H1 (cell line): ENCODE measurements around the gene OST4. TPM values are rescaled to one million over a fixed set of nuclear protein-coding genes. Genes with fewer than 3 reads are reported as not detected.

Experiments
- CTCF ChIA-PET: fragments of 300-600 bp; sonication (Branson Sonifier 250); formaldehyde crosslinking; loops from one replicate; lab custom pipeline; 2021; ENCODE audit not compliant: partially characterized antibody; lab: Charles Lee
- POLR2A ChIA-PET: fragments of 300-600 bp; sonication (Branson Sonifier 250); formaldehyde crosslinking; loops from one replicate; lab custom pipeline; 2021; ENCODE audit warnings: inconsistent platforms; ENCODE audit not compliant: partially characterized antibody; lab: Charles Lee
- DNase-seq, 2 experiments: peaks; one replicate each; pipeline versions ENCODE4 v3.0.0 to v3.0.0-alpha.2; 2010 to 2022; ENCODE audit warnings: low spot score in 2 of 2, low read depth in 1 of 2, mixed read lengths in 1 of 2
- FAIRE-seq: peaks from 2 replicates; lab custom pipeline; 2011; peaks lifted over from hg19 to GRCh38; lab: Jason Lieb, UNC
- H2AFZ ChIP-seq: 2 replicates; pipeline ENCODE4 v1.8.1; 2012; ENCODE audit warnings: low read length, inconsistent platforms
- H2AK5ac ChIP-seq: 2 replicates; pipeline ENCODE4 v1.6.1; 2013; ENCODE audit warnings: low read depth, low read length
- H2BK120ac ChIP-seq: replicated peaks from 2 replicates; pipeline ENCODE3; 2013; ENCODE audit warnings: low read depth, low read length, inconsistent platforms
- H2BK12ac ChIP-seq: 2 replicates; pipeline ENCODE4 v1.6.1; 2013; ENCODE audit warnings: low read depth, low read length
- H2BK15ac ChIP-seq: 2 replicates; pipeline ENCODE4 v1.6.1; 2013; ENCODE audit warnings: low read length
- H2BK20ac ChIP-seq: 2 replicates; pipeline ENCODE4 v1.6.1; 2013; ENCODE audit warnings: low read length
- H2BK5ac ChIP-seq: 2 replicates; pipeline ENCODE4 v1.6.1; 2013; ENCODE audit warnings: low read depth, low read length
- H3K14ac ChIP-seq: 2 replicates; pipeline ENCODE4 v1.6.1; 2013; ENCODE audit warnings: inconsistent platforms; ENCODE audit not compliant: insufficient read length
- H3K18ac ChIP-seq: 2 replicates; pipeline ENCODE4 v1.6.1; 2013; ENCODE audit warnings: low read length; ENCODE audit errors: extremely low read depth
- H3K23ac ChIP-seq: 2 replicates; pipeline ENCODE4 v1.6.1; 2013; ENCODE audit warnings: inconsistent platforms; ENCODE audit not compliant: insufficient read length
- H3K23me2 ChIP-seq: 2 replicates; pipeline ENCODE4 v1.6.1; 2013; ENCODE audit warnings: low read depth, low read length
- H3K27ac ChIP-seq: 2 replicates; pipeline ENCODE4 v1.6.1; 2011; ENCODE audit warnings: low read depth, low read length, inconsistent platforms
- H3K27me3 ChIP-seq, 4 experiments: replicated peaks in 1 of 4; 1 replicate in 1 of 4; 2 replicates in 3 of 4; pipeline versions ENCODE4 v1.6.1 to v1.8.1; 2011 to 2013; ENCODE audit warnings: low read length in 3 of 4, mild to moderate bottlenecking in 3 of 4, inconsistent platforms in 2 of 4, mixed read lengths in 2 of 4, moderate library complexity in 1 of 4; ENCODE audit not compliant: control insufficient read depth in 3 of 4, insufficient read depth in 3 of 4; ENCODE audit errors: extremely low read depth in 1 of 4
- H3K36me3 ChIP-seq, 4 experiments: 2 replicates each; pipeline versions ENCODE4 v1.6.1 to v1.8.1; 2011 to 2013; ENCODE audit warnings: mild to moderate bottlenecking in 4 of 4, low read length in 3 of 4, moderate library complexity in 2 of 4, control low read depth in 1 of 4, inconsistent platforms in 1 of 4; ENCODE audit not compliant: insufficient read depth in 4 of 4, control insufficient read depth in 2 of 4
- H3K4ac ChIP-seq: replicated peaks from 2 replicates; pipeline ENCODE3; 2013; ENCODE audit warnings: low read length, low read depth, mixed read lengths, inconsistent platforms; ENCODE audit not compliant: insufficient read length
- H3K4me1 ChIP-seq, 4 experiments: replicated peaks in 1 of 4; 1 replicate in 1 of 4; 2 replicates in 3 of 4; pipeline versions ENCODE4 v1.6.1 to v1.8.1; 2011 to 2013; ENCODE audit warnings: low read length in 3 of 4, inconsistent platforms in 2 of 4, mixed read lengths in 1 of 4; ENCODE audit not compliant: insufficient read depth in 4 of 4, control insufficient read depth in 3 of 4
- H3K4me2 ChIP-seq, 2 experiments: 2 replicates each; pipeline versions ENCODE4 v1.6.1 to v1.8.1; 2011 to 2013; ENCODE audit warnings: low read depth in 2 of 2, low read length in 2 of 2, control low read depth in 1 of 2, inconsistent platforms in 1 of 2, mild to moderate bottlenecking in 1 of 2; ENCODE audit not compliant: insufficient read depth in 1 of 2
- H3K4me3 ChIP-seq, 4 experiments: fragments of 200-600, 300-600 bp in 1 of 4; sonication (generic), shearing (Covaris generic), sonication (Bioruptor Twin) in 1 of 4; 2 replicates each; pipeline versions ENCODE4 v1.5.1 to v1.8.1; 2011 to 2016; ENCODE audit warnings: low read length in 4 of 4, low read depth in 3 of 4, control low read depth in 2 of 4, inconsistent platforms in 2 of 4, mild to moderate bottlenecking in 2 of 4, mixed read lengths in 1 of 4, moderate library complexity in 1 of 4; ENCODE audit not compliant: insufficient read depth in 2 of 4; ENCODE audit errors: extremely low read depth in 1 of 4
- H3K56ac ChIP-seq: replicated peaks from 2 replicates; pipeline ENCODE3; 2013; ENCODE audit warnings: low read depth, mild to moderate bottlenecking, mixed read lengths, low read length, inconsistent platforms; ENCODE audit not compliant: insufficient read length
- H3K79me1 ChIP-seq: 2 replicates; pipeline ENCODE4 v1.6.1; 2013; ENCODE audit warnings: low read depth, low read length, control low read depth
- H3K79me2 ChIP-seq, 2 experiments: 2 replicates each; pipeline versions ENCODE4 v1.6.1 to v1.8.1; 2012 to 2013; ENCODE audit warnings: low read length in 2 of 2, mild to moderate bottlenecking in 2 of 2, inconsistent platforms in 1 of 2; ENCODE audit not compliant: insufficient read depth in 2 of 2, control insufficient read depth in 1 of 2
- H3K9ac ChIP-seq, 4 experiments: replicated peaks in 1 of 4; 1 replicate in 1 of 4; 2 replicates in 3 of 4; pipeline versions ENCODE4 v1.6.1 to v1.8.1; 2011 to 2013; ENCODE audit warnings: low read depth in 3 of 4, low read length in 3 of 4, control low read depth in 2 of 4, mild to moderate bottlenecking in 2 of 4, moderate library complexity in 2 of 4, inconsistent platforms in 1 of 4; ENCODE audit errors: extremely low read depth in 1 of 4
- H3K9me3 ChIP-seq, 2 experiments: 2 replicates each; pipeline versions ENCODE4 v1.6.1 to v1.8.1; 2012 to 2013; ENCODE audit warnings: mild to moderate bottlenecking in 2 of 2, moderate library complexity in 2 of 2, control low read depth in 1 of 2, inconsistent platforms in 1 of 2, low read depth in 1 of 2, low read length in 1 of 2, mixed read lengths in 1 of 2; ENCODE audit not compliant: insufficient read depth in 2 of 2
- H4K20me1 ChIP-seq, 2 experiments: replicated peaks in 1 of 2; 2 replicates each; pipeline versions ENCODE3 to v1.8.1; 2011 to 2013; ENCODE audit warnings: inconsistent platforms in 2 of 2, low read length in 2 of 2, mild to moderate bottlenecking in 1 of 2; ENCODE audit not compliant: insufficient read depth in 2 of 2, control insufficient read depth in 1 of 2
- H4K5ac ChIP-seq: 2 replicates; pipeline ENCODE4 v1.6.1; 2013; ENCODE audit warnings: low read length, low read depth, mixed read lengths, inconsistent platforms; ENCODE audit not compliant: insufficient read length
- H4K8ac ChIP-seq: 2 replicates; pipeline ENCODE4 v1.8.0; 2013; ENCODE audit warnings: mild to moderate bottlenecking, moderate library complexity, low read length, inconsistent platforms; ENCODE audit not compliant: insufficient read depth; ENCODE audit errors: extremely low read depth
- H4K91ac ChIP-seq: replicated peaks from 2 replicates; pipeline ENCODE3; 2013; ENCODE audit warnings: low read length, mixed read lengths, inconsistent platforms; ENCODE audit not compliant: insufficient read length
- EGR1 ChIP-seq: IDR thresholded peaks from 2 replicates; pipeline ENCODE4 v1.6.1; 2011; ENCODE audit warnings: low read depth, low read length, borderline replicate concordance
- HDAC6 ChIP-seq: IDR thresholded peaks from one replicate; pipeline ENCODE4 v1.7.1; 2012; ENCODE audit warnings: low read depth, mild to moderate bottlenecking, inconsistent platforms, low read length, moderate library complexity
- WGBS, 2 experiments: shearing (Covaris generic) in 1 of 2; methylation state at CpG; one replicate each; pipeline versions ENCODE4 v1.1.6 to v1.1.7; 2013 to 2015; ENCODE audit warnings: low lambda C conversion rate in 2 of 2, mixed read lengths in 2 of 2, inconsistent platforms in 1 of 2, low coverage in 1 of 2, missing lambda C conversion rate in 1 of 2; ENCODE audit not compliant: insufficient replicate concordance in 2 of 2, insufficient coverage in 1 of 2, insufficient read length in 1 of 2; ENCODE audit errors: extremely low coverage in 1 of 2, missing lambda C conversion rate in 1 of 2; 5-methylcytosine and 5-hydroxymethylcytosine counted together
- polyA plus RNA-seq, 7 experiments: library from polyadenylated mRNA; depleted of rRNA in 3 of 7; stranded (reverse) in 5 of 7; unstranded in 2 of 7; fragments of >200 nt in 5 of 7; fragments of 200-250 nt in 2 of 7; gene quantifications; 1 replicate in 5 of 7; 2 replicates in 1 of 7; 4 replicates in 1 of 7; pipeline versions ENCODE4 v1.2.1 to v1.2.3, GENCODE V29; 2011 to 2013; ENCODE audit warnings: missing spikeins in 2 of 7, mixed read lengths in 2 of 7
- total RNA-seq: library from RNA; stranded (reverse); fragmentation: NEBNext Ultra II Directional; extraction: Animal tissue kit (Norgen Biotek cat#: 25700); gene quantifications from 2 replicates; pipeline ENCODE4 v1.2.1, GENCODE V29; 2021

OST4 gene
- total and polyA plus RNA-seq, 2 of the 8 experiments (the other 6 are each of a cell fraction or from before 2014, with no cell fraction given), result 225 to 865 TPM

- Histone ChIP-seq H2BK20ac (no peak overlapping the region), H3K4ac (peak overlapping the region; percentile 65), H4K20me1 (no peaks in the 10 kb centered on the region), H3K56ac (no peak overlapping the region), H2BK5ac (no peak overlapping the region)
- POLR2A ChIA-PET, result interaction anchor here (0.6 to 5.9 kb wide), 10 partner anchors 9 to 327 kb away, joined by 3 to 63 read pairs (median 6); partner anchors contain the start of genes AGBL5, ATRAID, GTF3C2 and OST4
- TF ChIP-seq HDAC6 (no peak), EGR1 (no peak)
- TF ChIP-seq, all 59 proteins: peak for 0
- Histone ChIP-seq H3K36me3 (no peaks in the 10 kb centered on the region), H3K4me3 (no peak overlapping the region), H4K8ac (peak overlapping the region; percentile 73), H2AFZ (no peak overlapping the region), H3K27me3 (peaks cover 0 to 9% (median 4%) of the 10 kb centered on the region in 4 experiments; a peak in 2 of 7 replicates), H3K79me2 (no peaks in the 10 kb centered on the region), H2BK12ac (0 out of 2 replicates have a peak overlapping the region, but pooled peaks have one; percentile 17), H3K9ac (no peak overlapping the region), H3K4me2 (no peak overlapping the region; a peak in 1 of 4 replicates), H3K23me2 (peaks cover 13% of the 10 kb centered on the region; the same call in 1 of the 2 replicates), H2BK120ac (no peak overlapping the region), H3K9me3 (no peaks in the 10 kb centered on the region), H3K27ac (no peak overlapping the region), H4K5ac (no peak overlapping the region), H3K79me1 (no peaks in the 10 kb centered on the region), H4K91ac (no peak overlapping the region), H3K23ac (no peak overlapping the region), H3K18ac (no peak overlapping the region), H3K14ac (no peak overlapping the region), H2BK15ac (no peak overlapping the region), H3K4me1 (peaks cover 0 to 28% (median 15%) of the 10 kb centered on the region in 4 experiments; a peak in 6 of 7 replicates), H2AK5ac (no peak overlapping the region)
- FAIRE-seq (no peak), DNase-seq (no peak)
- 93% methylated on average over 21 of the region's 38 CpGs; no CpG with 5 or more reads in 1 of the 2 experiments for WGBS, 2 experiments
- CTCF ChIA-PET, result interaction anchor here (0.5 to 16.5 kb wide), 19 partner anchors 8 to 197 kb away, joined by 3 to 160 read pairs (median 4); partner anchors contain the start of genes AGBL5, OST4 and PREB
Observed at GRCh38 chr2:27081984-27082772, 10.7 kb upstream of the OST4 start.
